Measurements from ENCODE around the gene CARS2.

DNA sequence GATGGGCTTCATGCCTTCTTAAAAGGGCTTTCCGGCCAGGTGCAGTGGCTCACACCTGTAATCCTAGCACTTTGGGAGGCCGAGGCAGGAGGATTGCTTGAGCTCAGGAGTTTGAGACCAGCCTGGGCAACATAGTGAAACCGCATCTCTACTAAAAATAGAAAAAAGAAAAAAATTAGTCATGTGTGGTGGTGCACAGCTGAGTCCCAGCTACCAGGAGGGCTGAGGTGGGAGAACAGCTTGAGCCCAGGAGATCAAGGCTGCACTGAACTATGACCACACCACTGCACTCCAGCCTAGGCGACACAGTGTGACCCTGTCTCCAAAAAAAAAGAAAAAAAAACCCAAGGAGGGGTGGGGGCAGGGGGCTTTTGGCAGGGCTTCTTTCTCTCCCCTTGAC, 7.2 kb downstream of the CARS2 start:
- TF ChIP-seq, protein P1, sequence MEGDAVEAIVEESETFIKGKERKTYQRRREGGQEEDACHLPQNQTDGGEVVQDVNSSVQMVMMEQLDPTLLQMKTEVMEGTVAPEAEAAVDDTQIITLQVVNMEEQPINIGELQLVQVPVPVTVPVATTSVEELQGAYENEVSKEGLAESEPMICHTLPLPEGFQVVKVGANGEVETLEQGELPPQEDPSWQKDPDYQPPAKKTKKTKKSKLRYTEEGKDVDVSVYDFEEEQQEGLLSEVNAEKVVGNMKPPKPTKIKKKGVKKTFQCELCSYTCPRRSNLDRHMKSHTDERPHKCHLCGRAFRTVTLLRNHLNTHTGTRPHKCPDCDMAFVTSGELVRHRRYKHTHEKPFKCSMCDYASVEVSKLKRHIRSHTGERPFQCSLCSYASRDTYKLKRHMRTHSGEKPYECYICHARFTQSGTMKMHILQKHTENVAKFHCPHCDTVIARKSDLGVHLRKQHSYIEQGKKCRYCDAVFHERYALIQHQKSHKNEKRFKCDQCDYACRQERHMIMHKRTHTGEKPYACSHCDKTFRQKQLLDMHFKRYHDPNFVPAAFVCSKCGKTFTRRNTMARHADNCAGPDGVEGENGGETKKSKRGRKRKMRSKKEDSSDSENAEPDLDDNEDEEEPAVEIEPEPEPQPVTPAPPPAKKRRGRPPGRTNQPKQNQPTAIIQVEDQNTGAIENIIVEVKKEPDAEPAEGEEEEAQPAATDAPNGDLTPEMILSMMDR (IDR thresholded peaks at IDR 0.05; ENCODE audit: extremely low read depth in 1 of 2, insufficient read depth in 1 of 2, low read depth in 1 of 2, low read length in 2 of 2), result no peak
- TF ChIP-seq POLR2AphosphoS5 (IDR thresholded peaks at IDR 0.05; ENCODE audit: insufficient read depth, low read depth, low read length), result no peak
- no peak for TF ChIP-seq POLR2A (IDR thresholded peaks at IDR 0.05; ENCODE audit: low read depth, low read length)
- no peak for TF ChIP-seq EZH2 (IDR thresholded peaks at IDR 0.05; ENCODE audit: borderline replicate concordance, low read depth, low read length, severe bottlenecking)
- TF ChIP-seq MYC (IDR thresholded peaks at IDR 0.05; ENCODE audit: low read depth, low read length), result no peak
- TF ChIP-seq FOS (IDR thresholded peaks at IDR 0.05; ENCODE audit: borderline replicate concordance, insufficient read depth, low read length), result no peak
- TF ChIP-seq, protein P2, sequence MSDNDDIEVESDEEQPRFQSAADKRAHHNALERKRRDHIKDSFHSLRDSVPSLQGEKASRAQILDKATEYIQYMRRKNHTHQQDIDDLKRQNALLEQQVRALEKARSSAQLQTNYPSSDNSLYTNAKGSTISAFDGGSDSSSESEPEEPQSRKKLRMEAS (IDR thresholded peaks at IDR 0.05; ENCODE audit: insufficient read depth, insufficient read length), result no peak
- no peak for TF ChIP-seq JUN (IDR thresholded peaks at IDR 0.05; ENCODE audit: borderline replicate concordance, insufficient read depth, insufficient read length, low read depth)
